H1 (cell line): Measurements from ENCODE around the gene TBC1D9. TPM values are rescaled to one million over a fixed set of nuclear protein-coding genes. Genes with fewer than 3 reads are reported as not detected.

Experiments
- CHD1 ChIP-seq: IDR thresholded peaks from 2 replicates; pipeline ENCODE4 v1.6.1; 2012; ENCODE audit warnings: low read depth, low read length, improper control_type of control experiment
- CTCF ChIP-seq, 3 experiments: IDR thresholded peaks; 1 replicate in 2 of 3; 2 replicates in 1 of 3; pipeline versions ENCODE4 v1.5.1 to v1.6.1; 2011; ENCODE audit warnings: low read length in 3 of 3, mild to moderate bottlenecking in 3 of 3, inconsistent platforms in 2 of 3, low read depth in 1 of 3, moderate library complexity in 1 of 3; ENCODE audit not compliant: insufficient read depth in 1 of 3; ENCODE audit errors: control extremely low read depth in 1 of 3
- HDAC2 ChIP-seq, 2 experiments: fragments of 300-600 bp in 1 of 2; sonication (generic) in 1 of 2; IDR thresholded peaks; 2 replicates each; pipeline ENCODE4 v1.6.1; 2011 to 2012; ENCODE audit warnings: low read depth in 2 of 2, low read length in 2 of 2, mild to moderate bottlenecking in 2 of 2, moderate library complexity in 2 of 2, borderline replicate concordance in 1 of 2, inconsistent platforms in 1 of 2
- NANOG ChIP-seq: IDR thresholded peaks from 2 replicates; pipeline ENCODE4 v1.6.1; 2011; ENCODE audit warnings: low read length, low read depth, mild to moderate bottlenecking, inconsistent platforms; ENCODE audit not compliant: insufficient read depth, poor library complexity, severe bottlenecking
- SP2 ChIP-seq: IDR thresholded peaks from 2 replicates; pipeline ENCODE4 v1.6.1; 2012; ENCODE audit warnings: mild to moderate bottlenecking, low read length, inconsistent platforms
- TAF1 ChIP-seq: IDR thresholded peaks from 2 replicates; pipeline ENCODE4 v1.6.1; 2011; ENCODE audit warnings: mild to moderate bottlenecking, low read depth, low read length
- USF2 ChIP-seq: IDR thresholded peaks from 2 replicates; pipeline ENCODE4 v1.6.1; 2011; ENCODE audit warnings: low read length, improper control_type of control experiment
- polyA plus RNA-seq, 7 experiments: library from polyadenylated mRNA; depleted of rRNA in 3 of 7; stranded (reverse) in 5 of 7; unstranded in 2 of 7; fragments of >200 nt in 5 of 7; fragments of 200-250 nt in 2 of 7; gene quantifications; 1 replicate in 5 of 7; 2 replicates in 1 of 7; 4 replicates in 1 of 7; pipeline versions ENCODE4 v1.2.1 to v1.2.3, GENCODE V29; 2011 to 2013; ENCODE audit warnings: missing spikeins in 2 of 7, mixed read lengths in 2 of 7
- total RNA-seq: library from RNA; stranded (reverse); fragmentation: NEBNext Ultra II Directional; extraction: Animal tissue kit (Norgen Biotek cat#: 25700); gene quantifications from 2 replicates; pipeline ENCODE4 v1.2.1, GENCODE V29; 2021

TBC1D9 gene
- total and polyA plus RNA-seq, 2 of the 8 experiments (the other 6 are each of a cell fraction or from before 2014, with no cell fraction given): 0.94 to 1.0 TPM

GRCh38 chr4:140617499-140618248 is 138.5 kb downstream of the TBC1D9 start (continued):
- no peak for TF ChIP-seq CTCF (IDR thresholded peaks at IDR 0.05; ENCODE audit: control extremely low read depth in 1 of 3, insufficient read depth in 1 of 3, low read depth in 1 of 3, low read length in 3 of 3)
- TF ChIP-seq HDAC2 (IDR thresholded peaks at IDR 0.05; ENCODE audit: borderline replicate concordance in 1 of 2, low read depth in 2 of 2, low read length in 2 of 2): no peak
- no peak for TF ChIP-seq SP2
- no peak for TF ChIP-seq USF2
- TF ChIP-seq CHD1: no peak
- no peak for TF ChIP-seq TAF1
- no peak for TF ChIP-seq NANOG
